ENCODE data around the gene GSN. TPM values are rescaled to one million over a fixed set of nuclear protein-coding genes. Genes with fewer than 3 reads are reported as not detected.
A peak's percentile ranks its signal among the peaks of the same experiment; 100 is the strongest.
"Not testable (repeated sequence)": the region's sequence is repeated elsewhere in the genome, so short reads cannot be mapped to it uniquely, and the experiment has no call there.

The GSN gene
- total RNA-seq, 2 donors from 2014 or later: 404 to 854 TPM

DNA sequence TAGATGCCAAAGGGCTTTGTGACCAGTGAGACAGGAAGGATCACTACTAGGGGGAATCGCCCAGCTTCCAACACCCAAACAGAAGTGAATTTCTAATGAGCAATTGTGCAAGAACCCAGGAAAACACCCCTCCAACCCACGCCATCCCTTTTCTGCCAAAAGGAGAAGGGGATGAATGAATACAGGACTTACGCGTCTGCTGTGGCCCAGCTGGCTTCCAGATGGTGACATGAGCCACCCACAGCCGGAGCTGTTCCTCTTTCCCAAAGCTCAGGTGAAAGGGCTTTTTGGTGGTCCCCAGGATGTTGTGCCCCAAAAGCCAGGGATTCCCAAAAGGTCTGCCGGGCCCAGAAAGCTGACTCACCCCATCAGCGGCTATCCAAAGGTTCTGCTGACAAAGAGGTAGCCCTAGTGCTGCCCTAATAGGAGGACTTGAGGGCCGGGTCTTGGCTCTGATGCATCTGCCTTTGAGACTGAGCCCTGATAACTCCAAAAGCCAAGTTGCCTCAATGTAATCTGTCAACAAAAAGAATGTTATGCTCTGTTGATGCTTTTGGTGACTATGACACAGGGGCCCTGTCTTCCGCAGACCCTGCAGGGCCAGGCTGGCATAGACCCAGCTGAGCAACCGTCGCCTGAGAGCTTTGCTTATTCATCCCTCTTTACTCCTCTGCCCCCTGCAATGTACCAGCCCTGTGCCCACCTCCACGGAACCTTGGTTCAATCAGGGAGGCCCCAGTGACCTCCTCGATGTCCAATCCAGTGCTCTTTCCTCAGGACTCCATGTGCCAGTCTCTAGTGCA, 14.5 kb downstream of the GSN start:
- DNase-seq (peak; percentile 50 to 64), ATAC-seq (no peak)
- intact Hi-C loops (cut with DNase I, micrococcal nuclease): no loop called here

DNA sequence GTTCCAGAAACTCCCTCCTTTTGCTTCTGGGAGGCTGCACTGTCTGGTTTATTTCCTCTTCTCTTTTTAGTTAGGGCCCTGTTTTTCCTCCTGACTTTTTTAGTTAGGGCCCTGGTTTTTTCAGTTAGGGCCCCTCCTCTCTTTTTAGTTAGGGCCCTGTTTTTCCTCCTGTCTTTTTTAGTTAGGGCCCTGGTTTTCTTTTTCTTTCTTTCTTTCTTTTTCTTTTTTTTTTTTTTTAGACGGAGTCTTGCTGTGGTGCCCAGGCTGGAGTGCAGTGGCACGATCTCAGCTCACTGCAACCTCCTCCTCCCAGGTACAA, 15.1 kb downstream of the GSN start:
- intact Hi-C loops (cut with DNase I, micrococcal nuclease): no loop called here
- ATAC-seq (no peak), DNase-seq (no peak)

DNA sequence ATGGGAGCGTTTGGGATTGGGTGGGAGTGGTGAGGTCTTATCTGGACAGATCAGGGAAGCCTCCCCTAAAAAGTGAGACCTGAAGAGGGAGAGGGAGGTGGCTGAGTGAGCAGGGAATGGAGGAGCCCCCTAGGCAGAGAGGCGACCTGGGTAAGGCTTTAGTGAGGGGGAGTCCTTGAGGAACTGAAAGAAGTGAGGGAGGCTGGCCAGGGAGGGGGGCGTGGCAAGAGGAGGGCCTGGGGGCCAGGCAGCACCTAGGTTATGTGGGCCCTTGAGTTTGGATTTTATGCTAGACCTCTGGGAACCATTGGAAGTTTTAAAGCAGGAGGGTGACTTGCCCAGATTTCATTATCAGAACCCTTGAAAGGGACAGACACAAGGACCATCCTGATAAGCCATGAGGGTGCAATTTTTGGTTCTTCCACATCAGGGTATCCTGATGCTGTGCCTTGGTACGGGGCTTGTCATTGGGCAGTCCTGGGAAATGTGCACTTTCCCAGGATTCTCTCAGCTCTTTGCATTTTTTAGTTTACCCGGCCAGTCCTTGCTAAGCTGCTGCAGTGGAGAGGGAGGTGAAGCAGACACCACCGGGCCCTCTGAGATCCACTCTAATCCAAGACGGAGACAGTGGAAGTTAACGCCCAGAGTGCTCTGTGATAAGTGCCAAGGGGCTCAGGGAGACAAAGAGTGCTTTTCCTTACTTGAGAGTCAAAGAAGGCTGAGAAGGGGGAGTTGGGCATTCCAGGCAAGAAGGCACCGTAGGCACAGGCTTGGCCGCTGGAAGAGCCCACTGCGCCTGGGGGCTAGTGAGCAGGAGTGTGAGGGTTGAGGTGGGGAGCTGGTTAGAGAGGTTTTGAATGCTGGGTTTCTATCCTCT, 16.1 kb downstream of the GSN start:
- intact Hi-C loops (cut with DNase I, micrococcal nuclease): no loop called here
- ATAC-seq (no peak), DNase-seq (no peak)

DNA sequence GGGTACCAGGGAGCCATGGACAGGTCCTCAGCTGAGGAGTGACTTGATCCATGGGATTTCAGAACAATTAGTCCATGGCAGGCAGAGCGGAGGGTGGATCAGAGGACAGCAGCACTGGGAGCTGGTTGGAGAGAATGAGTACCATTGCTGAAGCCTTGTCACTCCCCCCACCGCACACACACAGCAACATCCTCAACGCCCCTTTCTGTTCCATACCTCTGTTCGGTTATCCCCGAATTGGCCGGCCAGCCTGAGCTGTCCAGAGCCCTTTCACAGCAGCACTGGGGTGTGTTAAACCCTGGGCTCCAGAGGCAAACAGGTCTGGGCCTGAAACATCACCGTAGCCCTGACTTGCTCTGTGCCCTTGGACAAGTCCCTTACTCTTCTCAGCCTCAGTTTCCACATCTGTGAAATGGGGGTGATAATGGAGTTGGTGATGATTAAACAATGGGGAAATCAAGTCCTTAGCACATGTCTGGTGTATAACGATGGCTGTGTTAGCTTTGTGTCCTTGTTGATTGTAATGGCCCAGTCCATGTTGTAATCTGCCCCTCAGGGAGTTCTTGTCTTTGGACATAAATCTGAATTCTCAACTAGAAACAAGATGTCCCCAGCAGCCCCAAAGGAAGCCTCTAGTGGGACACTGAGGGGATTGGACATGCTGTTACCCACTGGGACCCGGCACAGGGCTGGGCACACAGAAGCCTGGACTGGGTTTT, 16.9 kb downstream of the GSN start:
- intact Hi-C loops (cut with DNase I, micrococcal nuclease): no loop called here
- no peak for DNase-seq
- no peak for ATAC-seq

DNA sequence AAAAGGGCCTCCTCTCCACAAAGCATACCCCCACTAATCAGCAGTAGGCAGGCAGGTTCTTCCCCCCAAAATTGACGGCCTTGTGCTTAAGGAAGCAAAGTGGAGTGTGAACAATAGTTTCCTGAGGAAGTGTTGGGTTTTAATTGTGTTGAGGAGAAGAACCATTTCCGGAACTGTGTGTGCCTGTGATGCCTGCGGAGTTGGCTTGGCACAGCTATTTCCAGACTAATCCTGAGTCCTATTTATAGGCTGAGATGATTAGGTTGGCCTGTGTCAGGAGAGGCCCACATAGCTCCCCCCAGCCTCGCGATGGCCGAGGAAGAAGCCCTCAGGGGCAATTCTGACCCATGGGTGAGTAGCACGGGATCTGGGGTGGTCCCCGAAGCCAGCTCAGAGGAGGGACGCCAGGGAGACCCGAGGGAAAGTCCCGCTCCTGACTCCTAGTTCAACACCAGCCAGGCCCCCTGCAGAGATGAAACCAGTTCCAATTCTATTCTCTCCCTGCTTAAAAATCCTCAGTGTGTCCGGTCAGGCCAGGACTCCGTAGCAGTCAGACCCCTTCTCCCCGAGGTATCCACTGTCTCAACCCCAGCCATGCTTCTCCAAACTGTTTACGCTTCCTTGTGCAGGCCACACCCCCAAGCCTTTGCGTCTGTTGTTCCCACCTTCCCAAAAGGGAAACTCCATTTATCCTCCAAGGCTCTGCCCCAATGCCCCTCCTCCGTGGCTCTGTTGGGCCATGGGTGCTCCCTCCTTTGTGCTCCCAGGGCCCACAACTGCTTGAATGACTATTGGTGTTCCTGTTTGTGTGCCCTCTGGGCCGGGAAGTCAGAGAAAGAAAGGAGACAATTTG, 18.1 kb downstream of the GSN start:
- intact Hi-C loops (cut with DNase I, micrococcal nuclease): no loop called here
- ATAC-seq: peak; percentile 10
- peak; percentile 62 to 80 for DNase-seq

DNA sequence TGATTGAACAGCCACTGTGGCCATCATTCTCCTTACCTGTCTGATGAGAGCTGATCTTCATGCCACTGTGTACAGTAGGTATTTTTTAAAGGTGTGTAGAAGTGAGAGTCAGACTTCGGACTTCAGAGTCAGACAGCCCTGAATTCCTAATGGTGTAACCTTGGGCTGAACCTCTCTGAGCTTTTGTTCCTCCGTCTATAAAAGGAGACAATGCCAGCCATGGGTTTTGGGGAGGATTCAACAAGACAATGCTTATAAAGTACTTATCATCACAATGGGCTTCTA, 18.7 kb downstream of the GSN start:
- DNase-seq: no peak
- ATAC-seq: peak; percentile 28
- intact Hi-C loops (cut with DNase I, micrococcal nuclease): no loop called here

DNA sequence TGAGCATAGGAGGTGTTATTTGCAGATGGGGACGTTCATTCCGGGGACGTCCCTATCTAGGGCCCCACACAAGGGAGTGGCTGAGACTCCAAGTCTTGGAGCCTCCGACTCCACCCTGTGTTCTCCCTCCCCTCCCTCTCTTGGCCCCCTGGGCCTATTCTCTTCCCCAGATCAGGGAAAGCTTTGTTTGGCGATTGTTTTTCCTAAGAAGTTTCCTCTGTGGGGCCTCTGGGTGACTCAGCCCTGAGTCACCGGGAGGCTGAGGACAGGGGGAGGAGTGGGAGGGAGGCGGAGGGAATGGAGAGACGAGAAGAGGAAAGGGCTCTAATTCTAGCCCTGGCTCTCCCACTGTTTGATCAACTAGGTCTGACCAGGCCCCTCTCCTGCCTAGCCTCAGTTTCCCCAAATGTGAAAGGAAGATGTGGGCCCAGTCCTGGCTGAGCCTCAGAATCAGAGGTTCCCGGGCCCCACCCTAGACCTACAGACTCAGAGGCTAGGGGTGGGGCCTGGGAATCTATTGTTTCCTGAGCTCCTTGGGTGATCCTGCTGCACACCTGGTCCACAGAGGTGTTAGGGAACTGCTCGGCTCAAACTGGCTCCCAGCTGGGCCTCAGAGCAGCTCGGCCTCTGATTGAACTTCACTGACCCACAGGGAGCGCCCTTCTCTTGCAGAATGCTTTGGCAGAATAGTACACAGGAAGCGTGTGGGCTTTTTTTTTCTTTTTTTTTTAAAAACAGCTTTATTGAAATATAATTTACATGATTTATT, 19.2 kb downstream of the GSN start:
- peak; percentile 82 to 94 for DNase-seq
- intact Hi-C loops (cut with DNase I, micrococcal nuclease): no loop called here
- peak; percentile 73 for ATAC-seq

DNA sequence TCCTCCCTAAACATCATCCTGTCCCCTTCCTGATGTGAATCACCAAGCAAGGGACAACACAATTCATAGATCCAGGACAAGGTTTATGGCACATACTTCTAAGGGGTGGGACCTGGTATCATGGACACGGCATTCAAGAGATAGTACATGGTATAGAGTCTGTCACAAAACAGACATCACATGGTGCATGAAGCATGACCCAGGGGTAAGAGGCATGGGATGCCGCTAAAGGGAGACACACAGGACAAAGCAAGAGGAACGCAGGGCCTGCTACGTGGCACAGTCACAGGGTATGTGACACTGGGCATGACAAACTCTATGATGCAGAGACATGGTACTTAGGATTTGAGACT, 20.7 kb downstream of the GSN start:
- intact Hi-C loops (cut with DNase I, micrococcal nuclease): no loop called here
- ATAC-seq (peak; percentile 53), DNase-seq (peak in 1 of 2 donors; percentile 61)

DNA sequence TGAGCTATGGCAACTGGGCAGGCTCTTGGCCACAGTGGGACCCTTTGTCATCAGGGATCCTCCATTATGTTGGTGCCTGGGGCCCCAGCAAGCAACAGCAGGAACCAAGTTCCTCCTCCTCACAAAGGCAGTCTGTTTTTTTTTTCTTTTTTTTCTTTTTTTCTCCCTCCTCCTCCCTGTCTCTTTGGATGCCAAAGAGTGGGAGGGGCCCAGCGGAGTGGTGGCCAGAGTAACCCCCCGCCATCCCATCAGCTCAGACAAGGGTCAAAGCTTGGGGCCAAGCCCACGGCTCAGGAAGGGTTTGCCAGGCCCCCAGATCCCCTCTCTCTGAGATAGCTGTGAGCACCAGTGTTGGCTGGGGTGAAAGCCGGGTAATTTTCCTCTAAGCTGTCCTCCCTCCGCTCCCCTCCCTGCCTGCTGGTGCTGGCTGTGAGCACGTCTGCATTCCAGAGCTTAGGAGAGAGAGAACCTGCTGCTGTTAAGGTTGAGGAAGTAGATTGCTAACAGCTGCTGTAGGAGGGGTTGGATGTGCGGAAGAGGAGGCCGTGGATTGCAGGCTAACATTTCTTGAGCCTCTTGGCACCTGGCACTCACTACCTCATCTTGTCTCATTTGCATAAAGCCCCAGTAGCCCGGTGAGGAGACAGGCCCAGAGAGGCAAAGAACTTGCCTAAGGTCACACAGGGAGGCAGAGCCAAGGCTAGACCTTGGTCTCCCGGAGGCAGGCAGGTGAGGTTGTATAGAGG, 21.2 kb downstream of the GSN start:
- ATAC-seq: peak; percentile 55
- peak; percentile 49 to 81 for DNase-seq
- intact Hi-C loops (cut with DNase I, micrococcal nuclease): no loop called here

DNA sequence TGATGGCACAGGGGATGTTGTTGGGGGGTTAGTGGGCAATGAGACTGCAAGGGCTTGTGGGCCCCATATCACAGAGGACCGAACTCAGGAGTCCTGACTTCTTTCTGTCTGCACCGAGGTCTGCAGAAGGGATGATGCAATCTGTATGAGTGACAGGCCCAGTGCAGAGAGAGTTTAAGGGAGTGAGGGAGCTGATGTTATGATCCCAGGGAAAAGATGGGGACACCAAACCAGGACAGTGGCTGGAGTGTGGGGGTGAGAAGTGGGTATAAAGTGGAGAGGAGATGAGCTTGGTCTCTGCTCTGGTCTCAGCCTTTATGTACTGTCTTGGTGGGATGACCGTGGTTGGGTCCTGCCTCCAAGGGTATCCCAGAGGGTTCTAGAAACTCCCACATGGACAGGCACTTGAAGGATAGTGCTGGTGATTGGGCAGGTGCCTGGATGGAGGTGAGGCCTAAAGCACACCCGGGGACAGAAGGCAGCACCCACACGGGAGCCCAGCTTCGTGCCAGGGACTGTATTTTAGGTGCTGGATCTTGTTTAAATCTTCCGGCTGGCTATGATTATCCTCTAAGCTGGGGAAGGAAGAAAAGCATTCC, 21.9 kb downstream of the GSN start:
- DNase-seq (peak in 1 of 2 donors; percentile 30), ATAC-seq (no peak)
- intact Hi-C loops (cut with DNase I, micrococcal nuclease): no loop called here

DNA sequence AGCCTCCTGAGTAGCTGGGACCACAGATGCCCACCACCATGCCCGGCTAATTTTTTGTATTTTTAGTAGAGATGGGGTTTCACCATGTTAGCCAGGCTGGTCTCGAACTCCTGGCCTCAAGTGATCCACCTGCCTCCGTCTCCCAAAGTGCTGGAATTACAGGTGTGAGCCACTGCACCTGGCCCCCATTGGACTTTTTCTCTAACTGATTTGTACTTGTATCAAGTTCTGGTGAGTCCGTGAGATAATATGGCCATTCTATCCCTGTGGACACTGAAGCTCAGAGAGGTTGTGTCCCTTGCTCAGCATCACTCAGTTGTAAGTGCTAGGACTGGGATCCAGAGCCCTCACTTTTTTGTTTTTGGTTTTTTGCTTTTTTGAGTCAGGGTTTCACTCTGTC, 23.6 kb downstream of the GSN start:
- DNase-seq; intact Hi-C loops (cut with DNase I, micrococcal nuclease); ATAC-seq: not testable (repeated sequence)

DNA sequence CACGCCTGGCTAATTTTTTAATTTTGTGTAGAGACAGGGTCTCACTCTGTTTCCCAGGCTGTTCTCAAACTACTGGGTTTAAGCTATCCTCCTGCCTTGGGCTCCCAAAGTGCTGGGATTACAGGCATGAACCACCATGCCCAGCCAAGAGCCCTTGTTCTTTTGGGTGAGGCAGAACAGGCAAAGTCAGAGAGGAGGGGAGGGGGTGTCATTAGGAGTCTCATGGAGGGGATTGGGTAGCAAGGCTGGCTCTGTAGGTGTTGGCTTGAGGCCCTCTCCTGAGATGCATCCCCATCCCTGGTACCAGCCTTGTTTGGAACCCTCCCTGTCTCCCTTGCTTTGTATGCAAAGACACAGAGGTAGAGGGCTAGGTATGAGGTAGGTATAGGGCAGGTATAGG, 24.1 kb downstream of the GSN start:
- DNase-seq (no peak), ATAC-seq (no peak)
- intact Hi-C loops (cut with DNase I, micrococcal nuclease): no loop called here

DNA sequence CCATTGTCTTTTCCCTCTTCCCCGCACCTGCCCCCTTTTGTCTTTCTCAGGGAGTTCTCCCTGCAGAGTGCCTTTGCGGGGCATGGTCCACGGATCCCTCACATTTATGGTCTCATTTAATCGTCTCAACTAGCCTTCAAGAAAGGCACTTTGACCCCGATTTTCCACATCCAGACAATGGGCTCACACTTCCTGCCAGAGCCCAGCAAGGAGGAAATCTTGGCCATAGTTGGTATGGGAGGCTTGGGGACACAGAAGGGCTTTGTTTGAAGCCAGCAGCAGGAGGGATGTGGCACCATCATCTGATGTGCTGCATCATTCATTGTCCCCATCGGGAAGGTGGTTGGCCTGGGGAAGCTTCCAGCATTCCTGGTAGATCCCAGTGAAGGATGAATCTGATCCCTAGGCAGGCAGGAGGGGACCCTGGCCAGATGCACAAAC, 24.9 kb downstream of the GSN start:
- intact Hi-C loops (cut with DNase I, micrococcal nuclease): no loop called here
- DNase-seq: no peak
- no peak for ATAC-seq

DNA sequence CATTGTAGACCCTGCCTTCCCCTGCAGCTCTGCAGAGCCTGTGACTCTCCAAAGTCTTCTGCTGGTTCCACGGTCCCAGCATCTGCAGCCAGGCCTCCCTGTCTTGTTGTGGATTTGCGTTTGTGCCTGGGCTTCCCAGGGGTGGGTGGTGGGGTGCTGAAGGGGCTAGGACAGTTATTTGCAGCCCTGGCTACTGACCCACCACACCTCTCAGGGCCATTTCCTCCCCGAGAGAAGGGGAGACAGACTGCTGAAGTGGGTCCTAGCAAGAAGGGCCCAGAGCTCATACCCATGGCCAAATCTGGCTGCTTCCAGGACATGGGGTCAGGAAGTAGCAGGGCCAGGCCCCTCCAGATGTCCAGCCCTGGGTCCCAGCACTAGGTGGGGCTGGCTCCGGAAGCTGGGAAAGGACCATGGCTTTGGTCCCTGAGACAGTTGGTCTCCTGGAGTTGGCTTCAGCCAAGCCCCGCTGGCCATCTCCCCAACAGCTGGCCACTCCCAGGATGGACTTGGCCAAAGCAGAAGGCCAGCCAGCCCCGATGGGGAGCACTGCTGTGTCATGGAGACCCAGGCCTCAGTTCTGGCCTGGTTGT, 26.3 kb downstream of the GSN start:
- no peak for ATAC-seq

DNA sequence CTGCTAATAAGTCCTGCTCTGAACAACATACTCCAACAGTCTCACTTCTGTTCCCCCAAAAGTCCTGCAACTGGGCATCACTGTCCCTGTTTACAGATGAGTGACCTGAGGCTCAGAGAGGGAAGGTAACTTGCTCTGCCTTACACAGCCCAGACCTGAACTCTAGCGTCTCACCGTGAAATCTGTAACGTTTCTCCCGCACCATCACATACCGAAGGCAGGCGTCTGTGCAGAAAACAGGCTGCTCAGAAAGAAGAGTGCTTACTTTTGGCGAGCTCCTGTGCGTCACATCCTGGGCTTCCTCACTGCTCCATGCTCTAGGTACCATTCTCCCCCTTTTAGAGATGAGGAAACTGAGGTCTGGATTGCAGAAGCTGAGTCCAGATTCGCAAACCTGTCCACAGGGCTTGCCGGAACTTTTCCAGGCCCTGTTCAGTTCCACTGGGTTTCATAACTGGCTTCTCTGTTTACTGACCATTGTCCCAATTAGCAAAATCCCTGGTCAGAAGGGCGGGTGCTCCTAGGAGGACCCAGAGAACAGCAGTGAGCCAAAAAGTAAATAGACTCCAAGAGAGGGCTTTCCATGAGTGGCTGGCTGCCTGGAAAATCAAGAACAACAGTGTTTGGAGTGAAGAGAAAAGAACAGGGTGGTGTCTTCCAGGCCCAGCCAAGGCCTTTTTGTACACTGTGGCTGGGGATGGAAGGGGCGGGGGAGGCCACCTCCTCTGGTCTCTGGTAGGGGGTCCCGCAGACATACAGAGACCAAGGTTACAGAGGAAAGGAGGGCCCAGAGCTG, 27.1 kb downstream of the GSN start:
- peak in 1 of 2 donors; percentile 70 for DNase-seq
- ATAC-seq: no peak

More for the DNA sequence above, 26.3 kb downstream of the GSN start:
- intact Hi-C loops (cut with DNase I, micrococcal nuclease): no loop called here
- no peak for DNase-seq

DNA sequence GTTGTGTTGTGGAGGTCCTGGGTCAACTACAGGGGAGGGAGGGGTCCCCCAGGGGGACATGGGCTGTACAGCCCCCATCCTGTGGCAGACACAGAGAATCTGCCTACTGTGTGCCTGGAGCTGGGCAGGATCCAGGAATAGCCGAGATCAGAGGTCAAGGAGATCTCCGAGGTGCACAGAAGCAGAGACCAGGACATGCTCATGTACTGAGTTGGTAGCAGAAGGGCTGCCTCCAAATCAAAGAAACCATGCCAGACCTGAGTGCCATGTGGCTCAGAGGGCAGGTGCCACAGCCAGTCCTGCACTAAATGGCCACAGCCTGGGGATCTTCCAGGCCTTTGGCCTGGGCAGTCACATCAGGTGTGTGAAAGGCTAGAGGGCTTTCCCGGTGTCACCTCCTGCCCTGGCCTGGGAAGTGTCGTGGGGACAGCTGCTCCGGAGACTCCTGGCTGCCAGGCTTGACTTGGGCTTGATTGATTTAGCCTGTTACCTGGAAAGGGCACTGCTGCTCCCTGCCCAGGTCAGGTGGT, 27.8 kb downstream of the GSN start:
- ATAC-seq (no peak), DNase-seq (no peak)
- intact Hi-C loops (cut with DNase I, micrococcal nuclease): no loop called here

More for the DNA sequence above, 27.1 kb downstream of the GSN start:
- intact Hi-C loops (cut with DNase I, micrococcal nuclease): no loop called here
